ENCODE measurements around the gene CSMD2.
"Not testable (repeated sequence)": the region's sequence is repeated elsewhere in the genome, so short reads cannot be mapped to it uniquely, and the experiment has no call there.

CSMD2 gene

DNA sequence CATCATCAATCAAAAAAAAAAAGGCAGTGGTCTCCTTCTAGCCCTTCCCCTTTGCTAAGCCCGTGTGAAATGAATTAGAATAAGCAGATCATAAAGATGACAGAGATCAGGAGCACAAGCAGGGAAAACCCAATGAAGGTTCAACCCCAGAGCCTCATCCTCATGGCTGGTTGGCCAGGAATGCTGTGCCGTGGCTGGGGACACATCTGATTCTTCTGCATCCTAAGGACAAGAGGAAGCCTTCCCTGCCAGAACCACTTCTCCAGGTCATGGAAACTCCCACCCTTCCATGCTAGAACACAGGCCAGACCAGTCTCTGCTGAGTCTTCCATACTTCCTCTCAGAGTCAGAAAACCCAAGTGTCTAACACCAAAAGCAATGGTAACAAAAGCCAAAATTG, 81.1 kb downstream of the CSMD2 start:
- Histone ChIP-seq H3K4me1 (ENCODE audit: low read length) (no peaks in the 10 kb centered on the region), H3K27me3 (ENCODE audit: low read depth, low read length) (no peaks in the 10 kb centered on the region), H3K9me3 (ENCODE audit: insufficient read depth, low read length) (no peaks in the 10 kb centered on the region), H4K20me1 (ENCODE audit: insufficient read depth, low read length) (no peaks in the 10 kb centered on the region), H3K9ac (ENCODE audit: low read length) (no peak overlapping the region), H3K36me3 (replicated peaks; ENCODE audit: low read depth, low read length) (no peaks in the 10 kb centered on the region), H3K79me2 (ENCODE audit: low read length) (no peaks in the 10 kb centered on the region), H3K4me3 (ENCODE audit: low read length) (no peak overlapping the region), H3K27ac (ENCODE audit: low read length) (no peak overlapping the region), H2AFZ (ENCODE audit: low read depth, low read length) (no peak overlapping the region), H3K4me2 (ENCODE audit: low read length) (no peak overlapping the region)
- TF ChIP-seq, protein P1, sequence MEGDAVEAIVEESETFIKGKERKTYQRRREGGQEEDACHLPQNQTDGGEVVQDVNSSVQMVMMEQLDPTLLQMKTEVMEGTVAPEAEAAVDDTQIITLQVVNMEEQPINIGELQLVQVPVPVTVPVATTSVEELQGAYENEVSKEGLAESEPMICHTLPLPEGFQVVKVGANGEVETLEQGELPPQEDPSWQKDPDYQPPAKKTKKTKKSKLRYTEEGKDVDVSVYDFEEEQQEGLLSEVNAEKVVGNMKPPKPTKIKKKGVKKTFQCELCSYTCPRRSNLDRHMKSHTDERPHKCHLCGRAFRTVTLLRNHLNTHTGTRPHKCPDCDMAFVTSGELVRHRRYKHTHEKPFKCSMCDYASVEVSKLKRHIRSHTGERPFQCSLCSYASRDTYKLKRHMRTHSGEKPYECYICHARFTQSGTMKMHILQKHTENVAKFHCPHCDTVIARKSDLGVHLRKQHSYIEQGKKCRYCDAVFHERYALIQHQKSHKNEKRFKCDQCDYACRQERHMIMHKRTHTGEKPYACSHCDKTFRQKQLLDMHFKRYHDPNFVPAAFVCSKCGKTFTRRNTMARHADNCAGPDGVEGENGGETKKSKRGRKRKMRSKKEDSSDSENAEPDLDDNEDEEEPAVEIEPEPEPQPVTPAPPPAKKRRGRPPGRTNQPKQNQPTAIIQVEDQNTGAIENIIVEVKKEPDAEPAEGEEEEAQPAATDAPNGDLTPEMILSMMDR (IDR thresholded peaks at IDR 0.05; ENCODE audit: low read depth, low read length): no peak
- no peak for TF ChIP-seq EZH2phosphoT487 (IDR thresholded peaks at IDR 0.05; ENCODE audit: low read depth)

DNA sequence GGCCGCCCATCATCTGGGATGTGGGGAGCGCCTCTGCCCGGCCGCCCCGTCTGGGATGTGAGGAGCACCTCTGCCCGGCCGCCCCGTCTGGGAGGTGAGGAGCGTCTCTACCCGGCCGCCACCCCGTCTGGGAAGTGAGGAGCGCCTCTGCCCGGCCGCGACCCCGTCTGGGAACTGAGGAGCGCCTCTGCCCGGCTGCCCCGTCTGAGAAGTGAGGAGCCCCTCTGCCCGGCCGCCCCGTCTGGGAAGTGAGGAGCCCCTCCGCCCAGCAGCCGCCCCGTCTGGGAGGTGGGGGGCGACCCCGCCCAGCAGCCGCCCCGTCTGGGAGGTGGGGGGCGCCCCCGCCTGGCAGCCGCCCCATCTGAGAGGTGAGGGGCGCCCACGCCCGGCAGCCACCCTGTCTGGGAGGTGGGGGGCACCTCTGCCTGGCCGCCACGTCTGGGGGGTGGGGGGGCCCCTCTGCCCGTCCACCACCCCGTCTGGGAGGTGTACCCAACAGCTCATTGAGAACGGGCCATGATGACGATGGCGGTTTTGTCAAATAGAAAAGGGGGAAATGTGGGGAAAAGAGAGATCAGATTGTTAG, 82.9 kb downstream of the CSMD2 start:
- H3K36me3 ChIP-seq (replicated peaks; ENCODE audit: low read depth, low read length); H3K9me3 ChIP-seq (ENCODE audit: insufficient read depth, low read length); H3K27me3 ChIP-seq (ENCODE audit: low read depth, low read length); H3K27ac ChIP-seq (ENCODE audit: low read length); H3K4me1 ChIP-seq (ENCODE audit: low read length); H2AFZ ChIP-seq (ENCODE audit: low read depth, low read length); H3K9ac ChIP-seq (ENCODE audit: low read length); H3K4me2 ChIP-seq (ENCODE audit: low read length); H3K4me3 ChIP-seq (ENCODE audit: low read length); H3K79me2 ChIP-seq (ENCODE audit: low read length); H4K20me1 ChIP-seq (ENCODE audit: insufficient read depth, low read length): not testable (repeated sequence)

DNA sequence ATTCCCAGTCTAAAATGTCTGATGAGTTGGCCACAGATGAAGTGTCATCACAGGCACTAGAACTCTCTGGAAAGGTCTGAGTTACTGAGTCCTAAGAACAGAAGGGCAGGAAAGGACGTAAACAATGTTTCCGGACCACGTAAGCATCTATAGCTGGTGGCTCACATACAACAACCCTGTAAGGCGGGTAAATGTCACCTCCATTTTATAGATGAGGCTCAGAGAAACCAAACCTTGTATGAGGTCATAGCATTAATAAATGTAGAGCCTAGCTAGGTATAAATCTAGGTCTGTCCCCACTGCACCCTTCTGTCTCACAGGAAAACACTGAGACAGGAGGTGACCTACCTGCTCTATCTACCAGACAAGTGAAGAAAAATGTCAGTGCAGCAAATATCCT, 86.6 kb downstream of the CSMD2 start:
- H3K79me2 ChIP-seq (ENCODE audit: low read length): no peaks in the 10 kb centered on the region
- H3K36me3 ChIP-seq (replicated peaks; ENCODE audit: low read depth, low read length): no peaks in the 10 kb centered on the region
- no peaks in the 10 kb centered on the region for H3K9me3 ChIP-seq (ENCODE audit: insufficient read depth, low read length)
- 0 out of 2 replicates have a peak, but pooled peaks cover 6% of the 10 kb centered on the region for H3K27me3 ChIP-seq (ENCODE audit: low read depth, low read length)
- H3K27ac ChIP-seq (ENCODE audit: low read length): no peak overlapping the region
- H3K4me3 ChIP-seq (ENCODE audit: low read length): no peak overlapping the region
- no peaks in the 10 kb centered on the region for H4K20me1 ChIP-seq (ENCODE audit: insufficient read depth, low read length)
- H3K4me1 ChIP-seq (ENCODE audit: low read length): no peaks in the 10 kb centered on the region
- TF ChIP-seq, protein P1 (IDR thresholded peaks at IDR 0.05; ENCODE audit: low read depth, low read length): no peak
- no peak for TF ChIP-seq EZH2phosphoT487 (IDR thresholded peaks at IDR 0.05; ENCODE audit: low read depth)
- H3K9ac ChIP-seq (ENCODE audit: low read length): no peak overlapping the region
- H3K4me2 ChIP-seq (ENCODE audit: low read length): no peak overlapping the region
- H2AFZ ChIP-seq (ENCODE audit: low read depth, low read length): no peak overlapping the region

DNA sequence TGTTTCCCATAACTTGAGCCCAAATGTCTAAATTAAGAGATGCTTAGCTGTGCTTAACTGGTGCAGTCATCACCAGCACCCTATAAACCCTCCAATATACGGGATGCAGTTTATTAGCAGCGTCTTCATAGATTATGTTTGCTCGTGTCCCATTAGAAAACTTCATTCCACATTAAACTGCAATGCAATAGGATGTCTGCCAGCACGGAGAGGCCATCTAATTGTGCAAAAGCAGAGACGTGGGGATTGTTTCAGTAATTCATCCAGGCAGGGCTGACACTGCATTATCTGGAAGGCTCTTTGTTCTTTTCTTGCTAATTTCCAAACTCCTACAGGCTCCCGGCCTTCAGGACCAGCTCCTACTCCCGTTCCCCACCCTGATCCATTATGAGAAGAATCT, 89.5 kb downstream of the CSMD2 start:
- Histone ChIP-seq H3K9ac (ENCODE audit: low read length) (no peak overlapping the region), H3K79me2 (ENCODE audit: low read length) (no peaks in the 10 kb centered on the region), H2AFZ (ENCODE audit: low read depth, low read length) (no peak overlapping the region), H4K20me1 (ENCODE audit: insufficient read depth, low read length) (no peaks in the 10 kb centered on the region), H3K4me2 (ENCODE audit: low read length) (no peak overlapping the region), H3K4me1 (ENCODE audit: low read length) (no peaks in the 10 kb centered on the region), H3K36me3 (replicated peaks; ENCODE audit: low read depth, low read length) (no peaks in the 10 kb centered on the region), H3K27me3 (ENCODE audit: low read depth, low read length) (0 out of 2 replicates have a peak, but pooled peaks cover 6% of the 10 kb centered on the region), H3K9me3 (ENCODE audit: insufficient read depth, low read length) (no peaks in the 10 kb centered on the region), H3K4me3 (ENCODE audit: low read length) (no peak overlapping the region), H3K27ac (ENCODE audit: low read length) (no peak overlapping the region)
- TF ChIP-seq, protein P1 (IDR thresholded peaks at IDR 0.05; ENCODE audit: low read depth, low read length): no peak
- no peak for TF ChIP-seq EZH2phosphoT487 (IDR thresholded peaks at IDR 0.05; ENCODE audit: low read depth)
